Colon (tissue), 2 donors: ENCODE data around the gene CFAP65.

Experiments
- FAIRE-seq: peaks from 2 replicates; lab custom pipeline; 2012; peaks lifted over from hg19 to GRCh38; lab: Jason Lieb, UNC
- donor health status: control.
- donor health status: control.

CFAP65 gene

DNA sequence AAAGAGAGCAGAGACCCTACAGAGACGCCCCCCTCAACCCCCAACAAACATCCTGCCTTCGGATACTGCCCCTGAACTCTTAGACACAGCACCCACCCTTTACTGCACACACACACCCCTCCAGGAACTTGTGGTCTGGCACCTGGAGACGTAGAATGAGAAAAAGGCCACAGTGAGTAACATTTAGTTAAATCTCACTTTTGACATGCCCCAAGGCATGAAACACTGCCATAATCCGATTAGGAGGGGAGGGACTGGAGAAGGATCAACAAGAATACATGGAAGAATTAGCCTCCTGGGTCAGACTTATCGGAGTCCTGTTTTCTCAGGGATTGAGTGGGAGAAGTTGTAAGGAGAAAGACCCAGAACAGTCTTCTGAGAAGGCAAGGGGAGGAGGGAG, 77.7 kb downstream of the CFAP65 start:
- FAIRE-seq, result no peak

DNA sequence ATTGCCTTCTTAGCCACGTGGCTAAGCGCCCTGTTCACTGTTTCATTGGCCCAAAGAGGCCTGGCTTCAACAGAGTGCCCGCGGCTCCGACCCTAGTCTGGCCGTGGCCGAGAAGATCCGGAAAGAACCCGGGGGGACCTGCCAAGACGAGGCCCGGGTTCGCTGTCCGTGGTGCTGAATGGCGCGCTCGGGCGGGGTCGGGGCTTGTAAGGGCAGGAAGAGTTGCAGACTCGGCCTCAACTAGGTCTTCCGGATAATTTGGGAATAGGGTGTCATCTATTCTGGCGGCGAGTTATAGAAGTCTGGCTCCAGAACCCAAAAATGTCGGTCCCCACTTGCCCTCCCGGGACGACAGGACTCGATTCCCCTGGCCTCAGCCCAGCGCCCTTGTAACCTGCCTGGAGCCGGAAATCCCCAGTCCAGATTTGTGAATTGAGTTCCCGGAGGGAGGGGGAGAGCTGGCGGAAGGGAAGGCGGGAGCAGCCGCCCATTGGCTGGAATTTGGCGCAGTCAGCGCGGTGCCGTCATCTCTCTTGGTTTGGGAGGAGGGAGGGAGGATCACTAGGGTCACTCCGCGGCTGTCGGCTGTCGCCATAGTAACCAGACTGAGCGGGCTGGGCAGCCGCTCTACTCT, 78.3 kb downstream of the CFAP65 start:
- FAIRE-seq, result no peak

DNA sequence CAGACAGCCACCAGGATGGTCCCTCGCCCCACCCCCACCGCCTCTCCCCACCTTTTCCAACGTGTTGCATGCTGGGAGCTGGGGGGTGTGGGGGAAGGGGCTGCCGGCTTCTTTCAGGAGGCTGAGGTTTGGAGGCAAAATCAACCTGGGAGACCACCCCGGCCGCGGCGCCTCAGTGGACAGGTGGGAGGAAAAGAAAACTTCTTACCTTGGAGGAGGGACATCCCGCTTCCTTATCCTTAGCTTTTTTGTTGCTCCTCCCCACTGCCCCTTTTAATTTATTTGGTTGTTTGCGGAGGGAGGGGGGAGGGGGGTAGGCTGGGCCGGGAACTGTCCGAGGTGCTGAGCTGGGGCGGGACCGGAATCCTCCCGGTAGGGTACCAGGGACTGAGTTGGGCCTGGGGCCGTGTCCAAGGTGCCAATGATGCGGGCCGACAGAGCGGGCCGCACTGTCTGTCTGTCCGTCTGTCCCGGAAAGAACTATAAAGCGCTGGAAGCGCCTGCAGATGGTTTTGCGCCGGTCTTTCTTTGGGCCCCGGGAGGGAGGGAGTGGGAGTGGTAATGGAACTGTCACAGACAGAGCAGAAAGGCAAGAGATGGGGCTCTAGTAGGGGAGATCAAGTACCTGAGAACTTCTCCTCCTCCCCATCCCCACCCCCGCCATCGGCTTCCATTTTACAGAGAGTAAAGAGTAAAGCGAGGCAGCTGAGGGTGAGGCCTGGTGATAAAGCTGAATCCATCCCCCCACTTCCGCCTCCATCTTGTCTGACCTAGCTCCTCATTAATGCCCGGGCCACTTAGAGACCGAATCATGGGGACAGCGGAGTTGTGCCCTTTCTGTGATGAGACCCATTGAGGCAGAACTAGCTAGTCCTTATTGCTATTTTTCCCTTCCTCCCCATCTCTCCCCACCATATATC, 79.4 kb downstream of the CFAP65 start:
- FAIRE-seq, result no peak

DNA sequence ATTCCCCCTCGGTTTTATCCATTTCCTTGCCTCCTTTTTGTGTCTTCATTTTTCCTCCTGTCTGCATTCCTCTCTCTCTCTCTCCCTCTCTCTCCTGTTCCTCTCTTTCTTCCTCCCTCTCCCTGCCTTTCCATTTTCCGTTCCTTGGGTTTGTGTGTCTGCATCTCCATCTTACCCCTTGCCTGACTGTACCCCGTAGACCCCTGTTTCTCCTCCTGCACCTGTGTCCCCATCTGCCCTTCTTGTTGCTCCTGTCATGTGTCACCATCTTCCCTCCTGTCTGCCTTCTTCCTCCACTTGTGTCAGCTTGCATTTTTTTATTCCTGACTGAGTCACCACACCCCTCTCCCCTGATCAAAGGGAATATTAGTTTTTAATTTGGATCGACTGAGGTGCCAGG, 80.1 kb downstream of the CFAP65 start:
- no peak for FAIRE-seq

DNA sequence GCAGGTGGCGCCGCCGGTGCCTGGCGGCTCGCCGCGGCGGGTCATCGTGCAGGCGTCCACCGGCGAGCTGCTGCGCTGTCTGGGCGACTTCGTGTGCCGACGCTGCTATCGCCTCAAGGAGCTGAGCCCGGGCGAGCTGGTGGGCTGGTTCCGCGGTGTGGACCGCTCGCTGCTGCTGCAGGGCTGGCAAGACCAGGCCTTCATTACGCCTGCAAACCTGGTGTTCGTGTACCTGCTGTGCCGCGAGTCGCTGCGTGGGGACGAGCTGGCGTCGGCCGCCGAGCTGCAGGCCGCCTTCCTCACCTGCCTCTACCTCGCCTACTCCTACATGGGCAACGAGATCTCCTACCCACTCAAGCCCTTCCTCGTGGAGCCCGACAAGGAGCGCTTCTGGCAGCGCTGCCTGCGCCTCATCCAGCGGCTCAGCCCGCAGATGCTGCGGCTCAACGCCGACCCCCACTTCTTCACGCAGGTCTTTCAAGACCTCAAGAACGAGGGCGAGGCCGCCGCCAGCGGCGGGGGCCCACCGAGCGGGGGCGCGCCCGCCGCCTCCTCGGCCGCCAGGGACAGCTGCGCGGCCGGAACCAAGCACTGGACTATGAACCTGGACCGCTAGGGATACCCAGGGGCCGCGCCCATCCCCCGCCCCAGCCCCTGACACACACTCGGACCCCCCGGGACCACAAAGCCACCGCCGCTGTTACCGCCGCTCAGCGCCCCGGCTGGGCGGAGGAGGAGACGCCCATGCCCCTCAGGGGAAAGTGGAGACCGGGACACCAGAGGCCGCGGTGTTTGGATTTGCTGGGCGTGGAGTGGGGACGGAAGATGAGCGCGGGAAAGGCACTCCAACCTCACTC, 80.8 kb downstream of the CFAP65 start:
- no peak for FAIRE-seq

DNA sequence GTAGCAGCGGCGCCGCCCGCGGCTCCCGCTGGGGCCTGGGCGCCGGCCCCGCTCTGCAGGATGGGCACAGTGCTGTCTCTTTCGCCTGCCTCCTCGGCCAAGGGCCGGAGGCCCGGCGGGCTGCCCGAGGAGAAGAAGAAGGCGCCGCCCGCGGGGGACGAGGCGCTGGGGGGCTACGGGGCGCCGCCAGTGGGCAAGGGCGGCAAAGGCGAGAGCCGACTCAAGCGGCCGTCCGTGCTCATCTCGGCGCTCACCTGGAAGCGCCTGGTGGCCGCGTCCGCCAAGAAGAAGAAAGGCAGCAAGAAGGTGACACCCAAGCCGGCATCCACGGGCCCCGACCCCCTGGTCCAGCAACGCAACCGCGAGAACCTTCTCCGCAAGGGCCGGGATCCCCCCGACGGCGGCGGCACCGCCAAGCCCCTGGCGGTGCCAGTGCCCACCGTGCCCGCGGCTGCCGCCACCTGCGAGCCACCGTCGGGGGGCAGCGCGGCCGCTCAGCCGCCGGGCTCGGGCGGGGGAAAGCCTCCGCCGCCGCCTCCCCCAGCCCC, 81.5 kb downstream of the CFAP65 start:
- FAIRE-seq, result no peak

DNA sequence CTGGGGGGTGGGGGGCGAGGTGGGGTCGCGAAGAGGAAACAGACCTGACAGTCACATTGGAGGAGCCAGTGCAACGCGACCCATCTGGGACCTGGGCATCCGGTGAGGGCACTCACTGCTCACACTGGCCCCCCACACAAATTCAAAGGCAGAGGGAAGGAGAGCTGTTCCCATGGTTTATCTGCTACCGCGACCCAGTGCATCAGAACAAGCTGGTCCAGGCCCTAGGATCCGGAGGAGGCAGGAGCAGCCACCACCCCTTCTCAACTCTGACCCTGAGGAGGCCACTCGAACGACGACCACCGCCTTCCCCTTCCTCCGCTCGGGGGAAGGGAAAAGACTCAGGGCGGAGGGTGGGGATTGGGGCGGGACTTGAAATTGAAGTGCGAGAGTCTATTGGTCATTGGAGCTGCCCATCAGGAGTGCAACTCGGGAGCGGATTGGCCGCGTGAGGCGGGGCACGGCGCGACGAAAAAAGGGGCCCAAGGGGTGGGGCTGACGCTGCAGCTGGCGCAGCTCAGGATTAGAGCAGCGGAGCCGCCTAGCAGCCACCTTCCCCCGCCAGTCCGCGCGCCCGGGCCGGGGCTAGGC, 82.1 kb downstream of the CFAP65 start, which contains the start of gene CDK5R2:
Gene CDK5R2, plus strand, starts transcription at position 526 of the 591 bp plus-strand sequence. CDS start 155 bp downstream, outside the sequence.
- no peak for FAIRE-seq

DNA sequence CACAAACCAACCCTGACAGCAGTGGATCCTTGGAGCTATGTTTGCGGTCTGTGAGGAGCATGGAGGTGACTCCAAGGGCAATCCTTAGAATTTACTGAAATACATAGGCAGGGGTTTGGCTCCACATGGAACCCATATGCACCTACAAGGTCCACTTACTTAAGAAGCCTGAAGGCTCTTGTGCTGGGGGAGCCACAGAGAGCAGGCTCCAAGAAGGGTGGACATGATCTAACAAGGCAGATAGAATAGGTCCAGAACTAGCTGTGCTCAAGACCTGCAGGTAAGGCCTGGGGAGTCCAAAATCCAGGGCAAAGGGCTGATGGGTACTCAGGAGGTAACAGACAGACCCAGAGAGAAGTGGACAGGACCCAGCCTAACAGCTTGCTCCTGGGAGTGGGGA, 83.0 kb downstream of the CFAP65 start:
- no peak for FAIRE-seq

DNA sequence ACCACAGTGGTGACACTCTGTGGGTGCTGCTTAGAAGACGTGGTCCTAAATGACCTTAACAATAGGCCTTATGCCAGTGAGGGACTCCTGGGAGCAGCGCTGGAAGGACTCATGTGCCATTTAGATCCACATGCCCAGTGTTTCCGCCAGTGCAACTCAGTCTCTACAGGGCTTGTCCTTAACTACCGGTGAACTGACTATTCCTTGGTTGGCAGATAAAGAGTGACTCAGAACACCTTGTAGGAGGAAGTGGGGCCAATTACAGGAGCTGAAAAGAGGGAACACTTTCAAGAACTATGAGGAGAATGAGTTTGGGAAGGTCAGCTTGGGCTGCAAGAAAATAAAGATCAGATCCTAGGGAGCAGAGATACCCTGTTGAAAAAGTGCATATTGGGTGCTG, 83.6 kb downstream of the CFAP65 start:
- no peak for FAIRE-seq

DNA sequence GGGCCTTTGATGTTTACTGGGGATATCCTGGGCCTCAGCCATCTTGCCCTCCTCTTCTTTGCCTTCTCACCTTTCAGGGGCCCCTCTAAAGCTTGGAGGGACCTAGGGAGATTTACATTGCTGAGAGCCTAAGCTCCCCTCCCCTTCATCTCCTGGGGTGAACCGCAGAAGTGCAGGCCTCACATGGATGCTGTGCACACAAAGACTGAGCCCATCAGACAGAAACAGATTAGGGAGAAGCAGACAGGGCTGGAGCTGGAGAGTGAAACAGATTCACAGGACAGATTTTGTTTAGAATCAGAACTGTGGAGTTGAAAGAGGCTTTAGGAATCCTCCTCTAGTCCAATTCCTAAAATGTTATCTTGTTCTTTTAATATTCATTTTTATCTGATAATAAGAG, 85.3 kb downstream of the CFAP65 start:
- FAIRE-seq, result no peak

DNA sequence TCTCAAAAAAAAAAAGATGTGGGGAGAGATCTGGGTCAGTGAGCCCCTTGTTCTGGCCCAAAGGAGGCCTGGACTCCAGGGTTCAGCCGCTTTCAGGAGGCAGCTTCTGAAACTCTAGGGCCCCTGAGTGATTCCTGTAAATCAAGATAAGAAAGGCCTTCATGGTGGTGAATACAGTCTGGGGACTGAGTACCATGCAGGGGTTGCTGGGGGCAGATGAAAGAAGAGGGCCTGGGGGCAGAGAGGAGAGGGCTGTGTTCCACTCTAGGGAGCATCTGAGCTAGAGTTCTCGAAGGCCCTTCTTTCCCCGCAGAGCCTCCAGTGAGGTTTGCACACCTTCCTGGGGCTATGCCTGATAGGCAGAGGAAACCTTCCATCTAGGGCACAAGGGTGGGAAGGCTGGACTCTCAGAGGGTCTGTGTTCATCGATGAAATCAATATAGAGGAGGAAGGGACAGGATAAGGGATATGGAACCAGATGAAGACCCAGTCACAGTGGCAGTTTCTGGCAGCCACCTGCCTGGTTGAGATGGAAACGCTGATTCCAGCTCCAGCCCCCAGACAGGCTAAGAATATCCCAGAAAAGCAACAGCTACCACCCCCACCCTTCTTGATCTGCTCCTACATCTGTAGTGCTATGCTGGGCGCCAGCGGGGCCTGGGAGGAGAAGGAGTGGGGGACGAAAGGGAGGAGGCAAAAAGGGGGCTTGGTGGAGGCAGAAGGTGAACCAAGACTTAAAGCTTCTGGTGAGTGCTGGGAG, 86.6 kb downstream of the CFAP65 start:
- FAIRE-seq, result no peak

DNA sequence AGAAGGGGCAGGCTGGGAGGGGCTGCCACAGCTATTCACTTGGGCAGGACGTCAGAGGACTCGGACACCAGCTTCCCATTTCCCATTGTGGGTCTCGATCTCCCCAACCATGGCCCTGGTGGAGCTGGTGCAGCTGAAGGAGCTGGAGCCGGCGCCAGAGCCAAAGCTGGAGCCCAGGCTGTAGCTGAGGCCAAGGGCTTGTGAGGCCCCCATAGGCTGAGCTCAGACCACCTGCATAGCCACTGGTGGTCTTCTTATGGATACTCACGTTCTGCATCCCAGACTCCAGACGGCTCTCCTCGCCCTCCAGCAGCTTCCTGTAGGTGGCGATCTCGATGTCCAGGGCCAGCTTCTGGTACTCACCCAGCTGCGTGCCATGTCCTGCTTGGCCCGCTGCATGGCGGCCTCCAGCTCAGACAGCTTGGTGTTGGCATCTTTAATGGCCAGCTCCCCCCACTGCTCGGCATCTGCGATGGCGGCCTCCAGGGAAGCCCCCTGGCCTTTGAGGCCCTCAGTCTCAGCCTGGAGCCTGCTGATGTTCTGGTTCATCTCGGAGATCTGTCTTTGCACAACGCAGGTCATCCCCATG, 87.9 kb downstream of the CFAP65 start:
- no peak for FAIRE-seq
